Renal cortex interstitium (tissue), 11 donors: Measurements from ENCODE around the gene PKIB. TPM values are rescaled to one million over a fixed set of nuclear protein-coding genes. Genes with fewer than 3 reads are reported as not detected.
"Not testable (repeated sequence)": the region's sequence is repeated elsewhere in the genome, so short reads cannot be mapped to it uniquely, and the experiment has no call there.

Experiments used
- DNase-seq, 11 donors: peaks; one replicate each; pipeline ENCODE4 v3.0.0-alpha.2; 2013; ENCODE audit warnings: low read depth in 9 of 11, low spot score in 4 of 11; ENCODE audit errors: extremely low read depth in 1 of 11
- polyA plus RNA-seq, 3 donors: library from polyadenylated mRNA; unstranded; fragments of 120-200 nt; gene quantifications; one replicate each; pipeline ENCODE4 v1.2.1, GENCODE V29; 2013; ENCODE audit not compliant: insufficient read length in 3 of 3

The PKIB gene
- polyA plus RNA-seq, 3 donors, result 1.7 to 2.3 (median 2.3) TPM

DNA sequence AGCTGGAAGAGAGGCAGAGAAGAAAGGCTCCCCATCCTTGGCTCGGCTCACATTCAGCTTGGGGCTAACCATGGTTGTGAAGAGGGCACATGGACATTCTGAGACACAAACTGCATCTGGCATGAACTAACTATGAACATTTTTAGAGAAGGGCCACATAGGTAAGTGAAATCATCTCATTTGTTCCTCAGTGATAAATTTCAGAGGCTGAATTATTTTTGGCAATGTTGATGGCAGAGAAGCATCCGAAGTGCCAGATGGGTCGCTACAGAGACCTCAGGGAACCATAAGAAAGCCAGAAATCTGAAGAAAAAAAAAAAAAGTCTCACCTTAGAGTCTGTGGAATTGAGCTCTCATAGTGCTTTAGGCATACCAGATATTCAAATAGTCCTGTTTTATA is 120.1 kb downstream of the PKIB start:
- no peak for DNase-seq

DNA sequence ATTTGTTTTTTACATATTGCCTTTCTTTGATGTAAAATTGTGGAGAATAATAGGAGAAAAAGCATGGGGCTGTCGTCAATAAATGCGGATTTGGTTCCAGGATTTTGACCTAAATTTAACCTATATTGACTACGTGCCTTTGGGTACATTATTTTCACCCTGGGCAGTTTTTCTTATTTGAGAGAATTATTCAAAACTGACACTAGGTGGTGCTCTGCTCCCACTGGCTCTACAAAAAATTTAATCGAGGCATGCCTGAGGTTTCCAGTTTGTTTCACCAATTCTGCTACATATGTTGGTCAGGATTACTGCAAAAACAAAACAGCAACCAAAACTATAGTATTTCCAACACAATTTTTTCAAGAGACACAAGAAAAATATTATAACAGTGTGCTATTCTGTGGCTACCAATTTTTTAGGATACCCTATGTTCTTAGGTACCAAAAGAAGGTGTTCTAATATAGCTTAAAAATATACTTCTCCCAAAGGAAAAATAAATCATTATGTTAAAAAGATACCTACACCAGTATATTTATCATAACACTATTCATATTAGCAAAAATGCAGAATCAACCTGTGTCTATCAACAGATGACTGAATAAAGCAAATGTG is 120.7 kb downstream of the PKIB start:
- DNase-seq, result peak in 9 of 11 donors; percentile 12 to 29 (median 20)

DNA sequence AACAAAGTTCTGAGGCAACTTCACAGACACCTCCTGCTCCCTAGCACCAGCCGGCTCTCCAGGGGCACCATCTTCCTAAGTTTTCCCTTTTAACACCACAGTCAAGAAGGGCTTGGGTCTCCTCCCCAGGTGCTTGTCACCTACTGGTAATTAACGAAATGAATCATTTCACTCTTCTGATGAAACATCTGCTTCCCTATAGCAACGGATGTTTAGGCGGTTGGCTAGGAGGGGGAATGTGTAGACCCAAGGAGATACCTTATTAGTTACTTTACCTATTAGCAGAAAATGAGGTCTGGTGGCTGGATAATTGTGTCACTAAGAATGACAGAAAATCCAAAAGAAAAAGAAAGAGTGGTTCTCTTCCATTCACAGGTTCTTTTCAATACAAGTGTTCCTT is 123.1 kb downstream of the PKIB start:
- DNase-seq, result no peak

DNA sequence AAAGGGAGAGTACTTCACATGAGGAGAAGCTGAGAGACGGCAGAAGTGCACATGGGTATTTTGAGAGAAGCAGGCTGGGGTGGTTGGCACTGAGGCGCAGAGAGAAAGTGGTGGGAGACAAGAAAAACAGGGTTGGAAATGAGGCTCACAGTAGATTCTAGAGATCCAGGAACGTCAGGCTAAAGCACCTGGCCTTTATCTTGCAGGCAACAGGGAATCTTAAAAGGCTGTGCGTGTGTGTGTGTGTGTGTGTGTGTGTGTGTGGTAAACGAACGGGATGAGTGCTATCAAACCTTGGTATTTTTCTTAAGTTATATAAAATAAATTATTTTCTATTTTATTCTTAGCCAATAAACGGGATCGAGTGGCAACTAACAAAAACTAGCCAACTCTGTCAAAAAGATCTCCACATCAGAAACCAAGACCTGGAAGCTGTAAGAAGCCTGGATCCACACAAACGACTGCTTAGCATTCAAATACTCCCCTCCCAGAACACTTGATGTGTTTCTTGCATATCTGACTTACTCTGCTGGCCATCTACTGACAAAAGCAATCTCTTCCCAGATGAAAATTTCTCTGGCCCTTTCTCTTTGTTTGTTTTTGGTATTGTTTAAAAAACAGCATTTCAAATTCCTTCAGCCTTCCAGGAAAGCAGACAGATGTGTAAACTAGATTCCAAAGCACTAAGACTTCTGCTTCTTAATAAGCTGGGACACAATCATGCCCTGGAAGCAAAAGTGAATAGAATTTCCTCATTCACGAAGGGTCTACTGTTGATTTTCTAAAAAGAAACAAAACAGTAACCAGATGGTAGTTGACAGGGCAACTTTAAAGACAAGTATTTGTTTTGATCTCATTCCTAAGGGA is 124.6 kb downstream of the PKIB start:
- no peak for DNase-seq

DNA sequence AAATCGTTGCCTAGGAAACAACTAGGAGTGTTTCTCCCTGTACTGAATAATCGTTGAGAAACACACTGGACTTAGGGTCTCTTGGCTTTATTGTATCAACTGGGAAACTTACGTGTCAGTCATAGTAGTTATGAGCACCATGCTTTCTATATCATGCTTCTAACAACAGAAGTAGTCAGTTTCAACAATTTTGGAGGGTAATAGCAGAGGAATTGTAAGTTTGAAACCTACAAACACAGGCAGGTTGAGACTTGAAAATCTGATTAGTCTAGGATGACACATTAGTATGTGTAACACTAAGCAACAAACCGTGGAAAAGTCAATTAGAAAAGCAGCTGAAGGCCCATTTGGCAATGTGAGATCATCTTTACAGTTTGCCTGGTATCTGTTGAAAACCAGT is 125.4 kb downstream of the PKIB start:
- peak in 1 of 11 donors; percentile 18 for DNase-seq

DNA sequence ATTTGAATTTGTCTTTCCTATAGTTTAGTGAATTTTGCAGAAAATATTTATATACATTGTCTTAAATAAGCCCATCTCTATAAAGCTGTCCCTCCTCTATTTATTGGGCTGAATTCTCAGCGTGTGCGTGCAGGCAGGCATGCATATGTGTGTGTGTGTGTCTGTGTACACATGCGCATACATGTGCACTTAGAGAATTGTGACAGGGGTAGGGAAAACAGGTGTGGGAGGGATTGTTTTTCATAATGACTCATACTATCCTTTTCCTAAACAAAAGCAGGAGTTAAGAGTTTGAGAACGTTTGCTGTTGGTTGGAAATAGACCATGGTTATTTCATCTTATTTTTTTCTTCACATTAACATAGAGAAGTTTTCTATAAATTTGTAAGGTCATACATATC is 126.0 kb downstream of the PKIB start:
- no peak for DNase-seq

DNA sequence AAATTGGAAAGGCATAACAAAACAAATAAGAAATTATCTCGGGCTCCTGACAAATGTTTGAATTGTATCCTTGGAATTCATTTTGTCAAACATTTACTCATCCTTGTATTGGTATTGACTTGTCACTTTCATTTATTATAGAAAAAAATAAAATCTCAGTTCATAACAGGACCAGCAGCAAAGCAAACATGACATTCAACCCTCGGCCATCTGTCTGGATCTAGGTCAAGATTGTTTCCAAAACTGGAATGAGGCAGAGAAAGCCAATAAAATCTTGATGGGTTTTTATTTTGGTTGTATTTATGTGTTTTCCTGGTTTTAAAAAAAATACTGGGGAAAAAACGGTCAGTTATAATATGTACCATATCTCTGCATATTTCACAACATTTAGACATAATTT is 126.4 kb downstream of the PKIB start:
- no peak for DNase-seq

DNA sequence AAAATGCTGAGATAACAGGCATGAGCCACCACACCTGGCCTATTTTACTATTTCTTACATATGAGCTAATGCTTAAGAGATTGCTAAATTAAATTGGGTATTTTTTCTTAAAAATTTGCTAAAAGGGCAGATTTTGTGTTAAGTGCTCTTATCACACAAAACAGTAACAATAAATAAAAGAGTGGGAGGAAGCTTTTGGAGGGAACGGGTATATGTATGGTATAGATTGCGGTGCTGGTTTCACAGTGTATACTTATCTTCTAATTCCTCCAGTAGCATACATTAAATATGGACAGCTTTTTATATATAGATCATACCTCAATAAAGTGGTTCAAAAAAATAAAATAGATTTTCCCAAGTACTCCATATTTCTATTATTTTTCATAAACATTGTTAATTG is 129.9 kb downstream of the PKIB start:
- no peak for DNase-seq

DNA sequence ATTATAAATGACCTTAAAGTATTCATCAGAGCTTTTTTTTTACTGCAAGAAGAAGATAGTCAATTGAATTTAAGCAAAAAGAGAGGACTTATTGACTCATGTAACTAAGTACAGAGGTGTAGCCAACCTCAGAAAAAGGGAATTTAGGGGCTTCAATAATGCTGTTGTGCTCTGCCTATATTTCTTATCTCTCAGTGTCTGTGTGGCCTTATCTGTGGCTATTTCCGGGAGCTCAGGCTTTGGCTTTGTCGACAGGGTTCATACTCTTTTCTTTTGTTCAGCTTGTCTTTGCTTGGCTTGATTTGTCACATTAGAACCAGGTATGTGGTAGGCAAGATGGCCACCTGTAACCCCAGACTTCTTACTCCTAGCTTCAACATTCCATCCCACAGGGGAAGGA is 130.7 kb downstream of the PKIB start:
- DNase-seq, result no peak

DNA sequence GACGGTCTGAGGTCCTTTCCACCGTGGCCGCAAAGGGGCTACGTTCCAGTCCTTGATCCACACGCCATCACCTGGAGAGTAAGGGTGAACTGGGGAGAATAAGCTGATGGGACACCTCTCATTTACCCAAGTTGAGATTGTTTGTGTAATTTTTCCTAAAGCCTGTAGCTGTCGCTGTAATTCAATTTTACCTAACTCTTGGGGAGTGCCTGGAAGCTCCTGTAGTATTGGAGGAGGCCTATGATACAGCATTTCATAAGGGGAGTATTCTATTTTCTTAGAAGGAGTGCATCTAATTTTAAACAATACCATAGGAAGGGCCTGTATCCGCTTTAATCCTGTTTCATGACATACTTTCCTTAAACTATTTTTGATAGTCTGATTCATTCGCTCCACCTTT is 134.0 kb downstream of the PKIB start:
- peak in 1 of 11 donors; percentile 4 for DNase-seq

DNA sequence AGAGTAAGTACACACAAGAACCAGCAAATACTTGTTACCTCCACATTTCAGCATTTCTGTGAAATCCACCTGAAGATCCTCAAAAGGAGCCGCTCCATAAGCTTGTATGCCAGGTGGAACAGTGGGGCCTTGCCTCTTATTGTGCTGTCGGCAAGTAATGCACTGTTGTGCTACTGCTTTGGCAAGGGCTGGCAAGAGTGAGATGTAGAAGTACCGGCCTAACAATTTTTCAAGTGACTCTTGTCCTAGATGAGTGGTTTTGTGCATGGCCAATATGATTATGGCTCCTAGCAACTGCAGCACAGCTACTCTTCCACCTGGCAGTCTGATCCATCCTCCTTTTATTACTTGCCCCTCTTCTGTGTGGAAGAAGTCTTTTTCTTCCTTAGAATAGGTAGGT is 134.7 kb downstream of the PKIB start:
- not testable (repeated sequence) for DNase-seq

DNA sequence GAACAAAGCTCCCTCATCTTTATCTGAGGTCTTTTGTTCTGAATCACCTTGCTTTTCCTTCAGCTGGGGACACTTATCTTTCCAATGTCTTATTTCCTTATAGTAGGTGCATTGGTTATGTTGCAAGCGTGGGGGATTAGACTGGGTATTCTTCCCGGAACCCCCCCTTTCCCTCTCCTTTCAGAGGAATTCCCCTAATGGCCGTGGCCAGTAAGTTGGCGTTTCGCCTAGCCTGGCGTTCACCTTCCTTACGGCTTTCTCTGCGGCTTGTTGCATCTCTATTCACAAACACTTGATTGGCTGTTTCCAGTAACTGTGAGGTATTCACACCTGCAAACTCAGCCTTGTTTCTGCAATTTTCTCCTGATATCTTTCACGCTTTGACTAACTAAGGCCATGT is 136.5 kb downstream of the PKIB start:
- no peak for DNase-seq

DNA sequence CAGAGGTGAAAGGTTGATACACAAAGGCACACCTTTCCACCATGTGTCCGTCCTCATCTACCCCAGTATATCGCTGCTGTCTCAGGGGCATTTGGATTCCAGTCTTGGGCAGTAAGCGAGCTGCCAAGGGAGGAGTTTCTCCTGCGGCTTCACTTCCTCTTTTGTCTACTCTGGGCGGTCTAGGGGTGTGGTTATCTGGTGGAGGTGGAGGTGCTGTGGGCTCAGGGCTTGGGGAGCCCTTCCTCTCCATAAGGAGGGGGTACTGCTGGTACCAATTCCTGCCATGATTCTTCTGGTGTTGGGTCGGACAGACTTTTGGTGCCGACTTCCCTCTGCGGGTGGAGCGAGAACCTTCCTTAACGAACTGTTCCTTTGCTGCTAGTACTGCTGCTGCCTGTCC is 137.4 kb downstream of the PKIB start:
- DNase-seq, result no peak

DNA sequence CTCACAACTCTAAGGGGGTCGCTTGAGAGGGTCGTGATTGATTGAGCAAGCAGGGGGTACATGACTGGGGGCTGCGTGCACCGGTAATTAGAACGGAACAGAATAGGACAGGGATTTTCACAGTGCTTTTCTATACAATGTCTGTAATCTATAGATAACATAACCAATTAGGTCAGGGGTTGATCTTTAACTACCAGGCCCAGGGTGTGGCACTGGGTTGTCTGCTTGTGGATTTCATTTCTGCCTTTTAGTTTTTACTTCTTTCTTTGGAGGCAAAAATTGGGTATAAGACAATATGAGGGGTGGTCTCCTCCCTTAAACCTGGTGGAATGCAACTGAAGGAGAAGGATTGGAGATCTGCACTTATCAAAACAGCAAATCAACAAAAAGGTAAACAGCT is 138.7 kb downstream of the PKIB start:
- not testable (repeated sequence) for DNase-seq

DNA sequence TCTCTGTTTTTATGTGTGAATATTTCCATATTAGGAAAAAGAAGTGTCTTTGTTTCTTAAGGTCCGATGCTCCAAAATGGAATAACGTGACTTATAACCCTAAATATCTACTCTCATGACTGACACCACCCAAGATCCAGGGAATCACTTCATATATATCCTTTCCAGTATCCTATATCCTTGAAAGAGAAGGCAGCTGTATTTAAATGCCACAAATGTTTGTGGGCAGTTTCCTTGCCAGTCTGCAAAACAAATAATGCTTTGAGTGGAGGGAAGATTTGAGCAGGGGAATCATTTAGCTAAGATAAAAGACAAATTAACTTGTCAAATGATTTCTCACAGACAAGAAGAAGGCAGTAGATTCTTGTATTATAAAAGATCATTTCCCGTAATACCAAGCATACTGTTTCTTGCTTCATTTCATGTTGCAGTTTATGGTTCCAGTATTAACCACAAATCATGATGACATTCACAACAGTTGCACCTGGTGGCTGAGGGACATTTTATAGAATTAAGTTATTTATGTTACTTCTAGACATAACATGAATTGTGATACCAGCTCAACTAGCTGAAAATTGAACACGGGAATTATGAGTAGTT is 139.3 kb downstream of the PKIB start:
- DNase-seq, result no peak

DNA sequence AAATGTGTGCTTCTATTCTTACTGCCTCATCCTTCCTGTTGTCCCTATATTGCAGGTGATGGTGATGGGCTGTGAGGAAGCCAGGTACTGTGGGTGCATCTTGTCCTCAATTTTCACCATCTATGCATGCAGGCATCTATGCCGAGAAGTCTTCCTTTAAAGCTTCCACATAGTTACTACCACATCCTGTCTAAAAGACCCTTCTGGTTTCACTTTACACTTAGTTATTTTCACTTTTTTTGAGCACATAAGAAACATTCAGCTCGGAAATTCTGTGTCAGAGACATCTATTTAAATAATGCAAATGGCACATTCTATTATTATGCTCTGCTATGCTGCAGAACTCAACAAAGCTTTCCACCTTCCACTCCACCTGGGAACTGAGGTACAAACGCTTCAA is 141.1 kb downstream of the PKIB start:
- DNase-seq, result no peak

DNA sequence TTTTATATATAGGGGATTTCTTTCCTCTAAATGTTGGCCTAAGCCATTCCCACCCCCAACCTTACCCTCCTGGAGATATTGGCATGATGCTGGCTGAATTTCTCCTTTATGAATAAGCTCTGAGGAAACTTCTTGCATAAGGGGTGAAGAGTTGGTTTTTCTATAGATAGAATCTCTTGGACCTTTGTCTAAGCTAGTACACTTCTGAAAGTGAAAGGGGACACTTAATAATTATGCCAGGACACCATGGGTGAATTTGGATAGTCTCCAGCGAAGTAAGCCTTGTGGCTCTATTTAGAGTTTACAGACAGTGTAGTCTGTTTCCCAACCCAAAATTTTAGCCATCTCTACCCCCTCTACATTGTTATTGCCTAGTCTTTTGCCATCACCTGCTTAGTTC is 142.3 kb downstream of the PKIB start:
- no peak for DNase-seq

DNA sequence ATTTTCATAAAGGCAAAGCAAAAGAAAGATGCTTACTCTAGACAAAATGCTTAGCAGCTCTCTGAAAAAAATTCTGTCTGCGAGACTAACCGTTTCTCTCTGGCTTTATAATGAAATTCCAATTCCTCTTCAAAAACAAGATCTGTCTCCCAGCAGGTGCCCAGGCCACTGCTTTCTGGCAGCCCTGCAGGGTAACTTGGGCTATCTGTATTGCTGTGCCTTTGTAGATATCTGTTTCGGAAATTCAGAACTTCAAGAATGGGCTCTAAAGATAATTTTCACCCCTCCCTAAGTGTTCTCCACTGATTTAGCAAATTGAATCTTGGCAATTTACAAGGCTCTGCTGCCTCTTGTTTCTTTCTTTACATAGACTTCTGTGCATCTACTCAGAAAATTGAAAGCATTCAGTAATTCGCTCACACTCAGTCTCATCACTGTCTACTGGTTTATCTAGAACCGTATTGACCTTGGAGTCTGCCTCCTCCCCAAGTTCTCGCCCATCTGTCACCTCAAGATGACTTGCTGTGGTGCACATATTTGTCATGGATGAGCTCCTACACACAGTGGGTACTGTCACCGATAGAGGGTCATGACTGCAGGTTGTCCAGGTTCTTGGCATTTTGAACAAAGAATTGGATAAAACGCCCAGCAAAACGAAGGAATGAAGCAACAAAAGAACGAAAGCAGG is 142.9 kb downstream of the PKIB start:
- no peak for DNase-seq

DNA sequence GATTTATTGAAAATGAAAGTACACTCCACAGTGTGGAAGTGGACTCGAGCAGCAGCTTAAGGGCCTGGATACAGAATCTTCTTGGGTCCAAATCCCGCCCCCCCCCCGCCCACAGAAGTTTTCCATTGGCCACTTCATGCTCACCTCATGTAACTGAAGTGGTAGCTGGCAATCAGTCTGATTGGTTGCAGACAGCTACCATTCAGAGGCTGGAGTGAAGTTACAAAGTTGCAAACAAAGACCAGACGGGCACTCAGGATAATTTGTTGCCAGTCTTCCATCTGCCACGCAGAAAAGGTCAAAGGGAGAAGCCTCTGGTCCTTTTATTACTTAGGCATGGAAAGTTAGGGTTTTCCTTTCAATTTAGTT is 143.5 kb downstream of the PKIB start:
- no peak for DNase-seq

DNA sequence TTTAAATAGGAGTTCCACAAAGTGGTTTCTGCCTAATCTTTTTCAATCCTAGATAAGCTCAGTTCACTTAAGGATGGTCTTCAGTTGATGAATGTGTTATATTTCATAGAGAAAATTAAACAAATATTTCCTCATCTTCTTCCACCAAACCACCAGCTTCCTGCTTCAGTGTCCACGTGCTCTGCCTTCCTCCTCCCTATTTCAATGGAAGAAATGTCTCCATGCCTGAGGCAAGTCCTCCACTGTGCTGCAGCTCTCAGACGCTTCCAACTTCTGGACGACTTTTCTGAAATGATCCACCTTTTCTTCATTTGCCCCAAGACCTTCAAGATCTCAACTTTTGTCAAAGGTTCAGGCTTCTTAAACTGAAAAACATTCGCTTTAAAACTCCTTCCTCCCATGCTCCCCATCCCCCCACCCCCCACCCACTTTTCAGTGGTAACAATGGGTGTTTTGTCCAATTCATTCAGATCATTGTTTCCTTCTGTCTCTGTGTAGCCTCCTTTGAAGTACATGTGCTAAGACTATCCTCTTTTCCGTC is 144.1 kb downstream of the PKIB start:
- no peak for DNase-seq
